GM19463 (cell line): ENCODE data around the gene ABCC10.
"Not testable (repeated sequence)": the region's sequence is repeated elsewhere in the genome, so short reads cannot be mapped to it uniquely, and the experiment has no call there.

ENCODE experiments used
- ATAC-seq: cut with Tn5 transposase; IDR thresholded peaks from one replicate; pipeline ENCODE4 v1.9.1; 2021; ENCODE audit warnings: mild to moderate bottlenecking, moderate library complexity; ENCODE audit not compliant: unreplicated experiment

The ABCC10 gene

GRCh38 chr6:43427406-43428111, at the start of gene ABCC10:
ABCC10 (plus strand) TSS chr6:43427541; CDS start chr6:43427979, 438 bp downstream.
- peak; percentile 93 for ATAC-seq

- no peak for ATAC-seq
Measured at GRCh38 chr6:43377710-43378229, 49.6 kb upstream of the ABCC10 start.

- ATAC-seq = no peak
Measured at GRCh38 chr6:43378631-43379030, 48.7 kb upstream of the ABCC10 start.

- ATAC-seq = not testable (repeated sequence)
Measured at GRCh38 chr6:43380858-43381257, 46.5 kb upstream of the ABCC10 start.

GRCh38 chr6:43383021-43383667, 44.2 kb upstream of the ABCC10 start:
- ATAC-seq = peak; percentile 28

- ATAC-seq = no peak
Measured at GRCh38 chr6:43386492-43386891, 40.8 kb upstream of the ABCC10 start.

GRCh38 chr6:43389730-43390295, 37.5 kb upstream of the ABCC10 start:
- no peak for ATAC-seq

GRCh38 chr6:43390753-43391439, 36.4 kb upstream of the ABCC10 start:
- not testable (repeated sequence) for ATAC-seq

GRCh38 chr6:43391440-43392031, 35.8 kb upstream of the ABCC10 start:
- no peak for ATAC-seq

- not testable (repeated sequence) for ATAC-seq
Measured at GRCh38 chr6:43393133-43393532, 34.2 kb upstream of the ABCC10 start.

GRCh38 chr6:43393602-43394001, 33.7 kb upstream of the ABCC10 start:
- no peak for ATAC-seq

- ATAC-seq = no peak
Measured at GRCh38 chr6:43394982-43395381, 32.4 kb upstream of the ABCC10 start.

- no peak for ATAC-seq
Measured at GRCh38 chr6:43395776-43396175, 31.6 kb upstream of the ABCC10 start.

- no peak for ATAC-seq
Measured at GRCh38 chr6:43396408-43397149, 30.8 kb upstream of the ABCC10 start.

GRCh38 chr6:43399932-43400487, 27.3 kb upstream of the ABCC10 start:
- ATAC-seq = no peak

- no peak for ATAC-seq
Measured at GRCh38 chr6:43401730-43402129, 25.6 kb upstream of the ABCC10 start.

- no peak for ATAC-seq
Measured at GRCh38 chr6:43402820-43403219, 24.5 kb upstream of the ABCC10 start.

GRCh38 chr6:43405354-43405753, 22.0 kb upstream of the ABCC10 start:
- ATAC-seq = no peak

GRCh38 chr6:43407296-43407695, 20.0 kb upstream of the ABCC10 start:
- no peak for ATAC-seq

GRCh38 chr6:43408259-43408658, 19.1 kb upstream of the ABCC10 start:
- ATAC-seq = no peak
